HG03439 (cell line): ENCODE results near the gene STN1.

Source experiments
- ATAC-seq: cut with Tn5 transposase; IDR thresholded peaks from one replicate; pipeline ENCODE4 v1.9.1; 2021; ENCODE audit warnings: mild to moderate bottlenecking, moderate library complexity; ENCODE audit not compliant: unreplicated experiment

The STN1 gene

DNA sequence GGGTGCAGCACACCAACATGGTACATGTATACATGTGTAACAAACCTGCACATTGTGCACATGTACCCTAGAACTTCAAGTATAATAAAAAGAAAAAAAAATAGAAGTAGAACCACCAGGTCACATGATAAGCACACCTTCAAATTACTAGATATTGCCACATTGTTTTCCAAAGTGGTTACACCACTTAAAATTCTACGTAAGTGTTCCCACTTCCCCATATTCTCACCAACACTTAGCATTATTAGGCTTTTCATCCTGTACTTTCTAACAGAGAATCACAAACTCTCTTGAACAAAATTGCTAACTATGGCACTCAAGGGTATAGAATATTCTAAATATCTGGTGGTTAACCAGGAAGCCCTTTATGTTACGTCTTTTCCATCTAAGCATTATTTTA, 85.2 kb downstream of the STN1 start:
- no peak for ATAC-seq
